DND-41 (cell line): ENCODE data around the gene PCDH9.

Experiments used
- ATAC-seq: fragments of 200-7000 bp; cut with Tn5 transposase; 3 replicates; pipeline ENCODE4 v1.9.1; 2021; ENCODE audit warnings: low read depth; ENCODE audit not compliant: insufficient read depth
- DNase-seq: peaks from one replicate; pipeline ENCODE4 v3.0.0-alpha.2; 2020
- H2AFZ ChIP-seq: 2 replicates; pipeline ENCODE4 v1.6.0; 2012; ENCODE audit warnings: low read depth, low read length
- H3K27ac ChIP-seq: 2 replicates; pipeline ENCODE4 v1.5.1; 2012; ENCODE audit warnings: low read length, inconsistent platforms
- H3K27me3 ChIP-seq: fragments of 200-600 bp; sonication (generic); 2 replicates; pipeline ENCODE4 v1.6.0; 2012; ENCODE audit warnings: low read length, mild to moderate bottlenecking, inconsistent platforms; ENCODE audit not compliant: insufficient read depth, poor library complexity
- H3K36me3 ChIP-seq: 2 replicates; pipeline ENCODE4 v1.5.1; 2012; ENCODE audit warnings: low read length, inconsistent platforms; ENCODE audit not compliant: insufficient read depth
- H3K4me1 ChIP-seq: 2 replicates; pipeline ENCODE4 v1.5.1; 2012; ENCODE audit warnings: mild to moderate bottlenecking, low read length; ENCODE audit not compliant: insufficient read depth
- H3K4me2 ChIP-seq: 2 replicates; pipeline ENCODE4 v1.6.0; 2012; ENCODE audit warnings: mild to moderate bottlenecking, moderate library complexity, low read length, inconsistent platforms; ENCODE audit not compliant: insufficient read depth
- H3K4me3 ChIP-seq, 2 experiments: fragments of 200-600 bp in 1 of 2; shearing (Covaris generic) in 1 of 2; 2 replicates each; pipeline ENCODE4 v1.5.1; 2012 to 2016; ENCODE audit warnings: inconsistent platforms in 2 of 2, low read length in 2 of 2, mild to moderate bottlenecking in 2 of 2, low read depth in 1 of 2, moderate library complexity in 1 of 2
- H3K79me2 ChIP-seq: 2 replicates; pipeline ENCODE4 v1.6.0; 2012; ENCODE audit warnings: low read length, inconsistent platforms; ENCODE audit not compliant: insufficient read depth
- H3K9ac ChIP-seq: 2 replicates; pipeline ENCODE4 v1.6.0; 2012; ENCODE audit warnings: low read depth, mild to moderate bottlenecking, inconsistent platforms, low read length, moderate library complexity
- H3K9me3 ChIP-seq: 2 replicates; pipeline ENCODE4 v1.5.1; 2012; ENCODE audit warnings: low read length, moderate library complexity, mild to moderate bottlenecking, inconsistent platforms; ENCODE audit not compliant: insufficient read depth, severe bottlenecking
- H4K20me1 ChIP-seq: 2 replicates; pipeline ENCODE4 v1.6.0; 2012; ENCODE audit warnings: low read length; ENCODE audit not compliant: insufficient read depth
- EZH2 ChIP-seq: IDR thresholded peaks from 3 replicates; pipeline ENCODE4 v1.6.1; 2012; ENCODE audit warnings: borderline replicate concordance, low read depth, mild to moderate bottlenecking, moderate library complexity, low read length, inconsistent platforms; ENCODE audit not compliant: severe bottlenecking
- TF ChIP-seq, protein P1 (sequence below): IDR thresholded peaks from 2 replicates; pipeline ENCODE4 v1.5.1; 2012; ENCODE audit warnings: borderline replicate concordance, low read length, moderate library complexity, mild to moderate bottlenecking; ENCODE audit not compliant: poor library complexity, severe bottlenecking; ENCODE audit errors: extremely low read depth

Gene PCDH9

GRCh38 chr13:66397133-66397532, 833.0 kb downstream of the PCDH9 start:
- H3K36me3 ChIP-seq: no peaks in the 10 kb centered on the region
- no peak for TF ChIP-seq EZH2
- no peak overlapping the region for H3K9ac ChIP-seq
- ATAC-seq (no peak), DNase-seq (no peak)
- no peaks in the 10 kb centered on the region for H3K79me2 ChIP-seq
- no peak overlapping the region for H3K4me3 ChIP-seq
- H3K4me1 ChIP-seq: no peaks in the 10 kb centered on the region
- H3K4me2 ChIP-seq: no peak overlapping the region
- H3K27ac ChIP-seq: no peak overlapping the region
- no peaks in the 10 kb centered on the region for H3K27me3 ChIP-seq
- H4K20me1 ChIP-seq: no peaks in the 10 kb centered on the region
- H2AFZ ChIP-seq: no peak overlapping the region
- H3K9me3 ChIP-seq: no peaks in the 10 kb centered on the region

DNA sequence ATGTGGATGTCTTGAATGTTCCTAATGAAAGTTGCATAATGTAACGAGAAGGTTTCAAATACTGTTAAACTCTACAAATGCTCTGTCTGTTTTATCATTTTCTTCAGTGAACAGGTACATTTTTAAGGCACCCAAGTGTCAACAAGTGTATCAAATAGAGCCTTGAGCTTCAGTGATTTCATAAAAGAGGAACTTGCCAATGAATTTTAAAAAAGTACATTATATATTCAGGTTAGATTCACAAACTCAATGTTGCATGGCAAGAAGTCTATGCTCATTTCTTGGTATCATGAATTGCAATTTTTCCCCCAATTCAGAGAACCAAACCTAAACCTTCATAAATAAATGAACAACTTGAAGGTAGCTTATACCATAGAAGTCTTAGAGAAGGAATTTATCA, 838.8 kb downstream of the PCDH9 start:
- H3K36me3 ChIP-seq: no peaks in the 10 kb centered on the region
- H3K4me2 ChIP-seq: no peak overlapping the region
- no peak for TF ChIP-seq EZH2
- TF ChIP-seq, protein P1, sequence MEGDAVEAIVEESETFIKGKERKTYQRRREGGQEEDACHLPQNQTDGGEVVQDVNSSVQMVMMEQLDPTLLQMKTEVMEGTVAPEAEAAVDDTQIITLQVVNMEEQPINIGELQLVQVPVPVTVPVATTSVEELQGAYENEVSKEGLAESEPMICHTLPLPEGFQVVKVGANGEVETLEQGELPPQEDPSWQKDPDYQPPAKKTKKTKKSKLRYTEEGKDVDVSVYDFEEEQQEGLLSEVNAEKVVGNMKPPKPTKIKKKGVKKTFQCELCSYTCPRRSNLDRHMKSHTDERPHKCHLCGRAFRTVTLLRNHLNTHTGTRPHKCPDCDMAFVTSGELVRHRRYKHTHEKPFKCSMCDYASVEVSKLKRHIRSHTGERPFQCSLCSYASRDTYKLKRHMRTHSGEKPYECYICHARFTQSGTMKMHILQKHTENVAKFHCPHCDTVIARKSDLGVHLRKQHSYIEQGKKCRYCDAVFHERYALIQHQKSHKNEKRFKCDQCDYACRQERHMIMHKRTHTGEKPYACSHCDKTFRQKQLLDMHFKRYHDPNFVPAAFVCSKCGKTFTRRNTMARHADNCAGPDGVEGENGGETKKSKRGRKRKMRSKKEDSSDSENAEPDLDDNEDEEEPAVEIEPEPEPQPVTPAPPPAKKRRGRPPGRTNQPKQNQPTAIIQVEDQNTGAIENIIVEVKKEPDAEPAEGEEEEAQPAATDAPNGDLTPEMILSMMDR: no peak
- no peak overlapping the region for H2AFZ ChIP-seq
- no peak for ATAC-seq
- H3K27me3 ChIP-seq: no peaks in the 10 kb centered on the region
- H4K20me1 ChIP-seq: no peaks in the 10 kb centered on the region
- H3K9ac ChIP-seq: no peak overlapping the region
- no peak overlapping the region for H3K4me3 ChIP-seq
- no peaks in the 10 kb centered on the region for H3K9me3 ChIP-seq
- H3K79me2 ChIP-seq: no peaks in the 10 kb centered on the region
- no peak for DNase-seq
- H3K27ac ChIP-seq: no peak overlapping the region
- no peaks in the 10 kb centered on the region for H3K4me1 ChIP-seq

DNA sequence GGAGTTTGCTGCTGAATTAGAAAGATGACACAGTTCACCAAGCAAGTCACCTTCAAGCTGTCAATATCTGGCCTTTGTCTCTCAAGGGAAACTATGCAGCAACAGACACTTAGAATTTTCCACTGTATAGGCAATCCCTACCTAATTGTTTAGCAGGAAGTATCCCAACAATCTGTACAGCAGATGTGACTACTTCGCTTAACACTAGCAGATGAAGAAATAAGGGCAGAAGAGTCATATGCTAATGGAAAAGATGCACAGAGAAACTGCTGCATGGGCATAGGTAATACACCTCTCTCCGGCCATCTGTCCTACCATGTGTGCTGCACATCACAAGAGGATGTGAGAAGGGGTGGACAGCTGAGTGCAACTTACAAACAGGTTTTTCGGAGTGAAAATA, 851.2 kb downstream of the PCDH9 start:
- H3K4me1 ChIP-seq: no peaks in the 10 kb centered on the region
- ATAC-seq (no peak), DNase-seq (no peak)
- H3K79me2 ChIP-seq: no peaks in the 10 kb centered on the region
- H2AFZ ChIP-seq: no peak overlapping the region
- H3K27me3 ChIP-seq: no peaks in the 10 kb centered on the region
- H3K27ac ChIP-seq: no peak overlapping the region
- H3K36me3 ChIP-seq: no peaks in the 10 kb centered on the region
- TF ChIP-seq, protein P1: no peak
- no peak for TF ChIP-seq EZH2
- no peak overlapping the region for H3K9ac ChIP-seq
- H3K4me3 ChIP-seq: no peak overlapping the region
- H4K20me1 ChIP-seq: no peaks in the 10 kb centered on the region
- no peaks in the 10 kb centered on the region for H3K9me3 ChIP-seq
- H3K4me2 ChIP-seq: no peak overlapping the region

DNA sequence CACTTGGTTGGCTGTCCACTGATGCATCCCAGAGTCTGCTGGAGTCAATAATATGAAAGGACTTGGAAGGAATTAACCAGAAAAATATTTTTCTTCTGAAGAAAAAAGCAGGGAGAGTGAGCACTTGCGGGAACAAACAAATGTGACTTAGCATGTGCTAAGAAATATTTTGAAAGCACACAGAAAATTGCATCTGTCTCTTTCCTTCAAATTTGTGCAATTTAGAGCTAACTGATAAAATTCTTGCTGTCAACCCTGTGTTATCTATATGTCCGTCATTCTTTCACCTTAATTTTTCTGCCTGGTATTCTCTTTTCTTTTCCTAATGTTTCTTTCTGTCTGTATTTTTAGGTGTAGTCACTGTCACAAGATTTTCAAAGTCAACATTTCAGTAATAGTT, 852.6 kb downstream of the PCDH9 start:
- Histone ChIP-seq H3K36me3 (no peaks in the 10 kb centered on the region), H2AFZ (no peak overlapping the region), H4K20me1 (no peaks in the 10 kb centered on the region), H3K9me3 (no peaks in the 10 kb centered on the region), H3K27me3 (no peaks in the 10 kb centered on the region), H3K79me2 (no peaks in the 10 kb centered on the region), H3K4me1 (no peaks in the 10 kb centered on the region), H3K27ac (no peak overlapping the region), H3K9ac (no peak overlapping the region), H3K4me3 (no peak overlapping the region), H3K4me2 (no peak overlapping the region)
- DNase-seq (no peak), ATAC-seq (no peak)
- TF ChIP-seq, protein P1: no peak
